GM18909 (cell line): ENCODE results near the gene SPOCK1.

Experiments used
- ATAC-seq: cut with Tn5 transposase; IDR thresholded peaks from one replicate; pipeline ENCODE4 v1.9.1; 2021; ENCODE audit warnings: mild to moderate bottlenecking; ENCODE audit not compliant: unreplicated experiment, poor library complexity

The SPOCK1 gene

DNA sequence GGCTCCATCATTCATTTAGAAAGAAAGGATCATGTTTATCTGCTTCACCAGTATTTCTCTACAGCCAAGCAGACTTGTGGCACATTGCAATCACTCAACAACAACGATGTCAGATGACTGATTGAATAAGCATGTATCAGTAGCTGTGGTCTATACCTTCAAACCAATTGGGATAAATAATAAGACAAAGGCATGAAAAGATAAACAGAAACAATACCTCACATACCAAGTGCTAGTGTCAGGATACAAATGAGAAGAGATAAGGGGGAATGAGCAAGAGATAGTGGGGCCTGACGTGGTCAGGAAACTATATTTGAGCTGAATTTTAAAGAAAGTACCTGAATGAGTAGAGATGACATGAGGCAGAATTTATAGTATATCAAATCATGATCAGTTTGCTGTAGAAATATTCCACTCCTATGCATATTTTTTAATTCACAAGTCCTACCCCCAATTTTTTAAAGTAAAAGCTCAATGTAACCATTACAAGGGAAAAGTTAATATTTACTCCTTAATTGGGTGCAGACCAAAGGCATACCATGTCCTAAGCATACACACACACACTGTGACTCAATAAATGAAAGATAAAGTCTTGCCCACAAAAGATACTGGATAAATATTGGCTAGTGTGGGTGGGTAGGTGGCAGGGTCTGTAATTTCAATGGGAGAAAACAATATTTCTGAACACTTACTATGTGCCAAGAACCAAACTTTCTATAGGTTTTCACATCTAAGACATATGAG is 284.5 kb downstream of the SPOCK1 start:
- no peak for ATAC-seq

DNA sequence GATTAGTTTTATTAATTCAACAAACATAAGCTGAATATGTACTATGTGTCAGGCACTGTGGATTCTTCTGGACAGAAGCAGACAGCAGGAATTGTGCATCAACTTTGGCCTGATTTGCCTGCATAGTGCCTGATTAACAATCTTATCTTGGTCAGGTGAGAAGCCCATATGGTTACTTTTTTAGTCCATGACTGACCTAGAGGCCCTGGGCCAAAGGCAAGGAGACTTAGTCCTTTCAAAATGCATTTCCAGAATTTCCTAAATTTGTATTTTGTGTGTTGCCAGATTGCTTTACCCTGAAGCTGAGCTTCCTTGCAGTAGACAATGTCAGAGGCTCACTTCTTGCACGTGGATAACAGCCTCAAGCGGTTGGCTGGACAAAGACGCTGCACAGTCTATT is 286.7 kb downstream of the SPOCK1 start:
- ATAC-seq = no peak

DNA sequence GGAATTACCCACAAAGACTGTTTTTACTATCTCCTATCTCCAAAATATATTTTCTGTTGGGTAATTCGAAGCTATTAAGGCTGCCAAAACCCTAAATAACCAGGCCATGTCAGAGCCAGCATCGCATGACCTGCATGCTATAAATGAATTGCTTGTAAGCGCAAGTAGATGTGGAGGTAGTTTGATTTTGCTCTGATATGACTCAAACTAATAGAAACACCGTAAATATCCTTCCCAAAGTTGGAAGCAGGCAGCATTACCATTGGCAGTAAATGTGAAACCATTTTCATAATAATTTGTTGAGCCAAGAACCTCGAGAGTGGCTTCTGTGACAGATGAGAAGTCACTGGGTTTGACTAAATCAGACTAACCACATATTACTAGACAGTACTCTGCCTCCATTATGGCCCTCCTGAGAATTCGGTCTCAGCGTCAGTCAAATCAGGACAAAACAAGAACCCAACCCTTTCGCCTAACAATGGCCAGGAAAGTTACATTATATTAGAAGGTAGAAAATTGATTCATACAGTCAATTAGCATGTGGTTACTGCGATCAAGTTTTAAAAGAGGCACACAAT is 289.8 kb downstream of the SPOCK1 start:
- no peak for ATAC-seq

DNA sequence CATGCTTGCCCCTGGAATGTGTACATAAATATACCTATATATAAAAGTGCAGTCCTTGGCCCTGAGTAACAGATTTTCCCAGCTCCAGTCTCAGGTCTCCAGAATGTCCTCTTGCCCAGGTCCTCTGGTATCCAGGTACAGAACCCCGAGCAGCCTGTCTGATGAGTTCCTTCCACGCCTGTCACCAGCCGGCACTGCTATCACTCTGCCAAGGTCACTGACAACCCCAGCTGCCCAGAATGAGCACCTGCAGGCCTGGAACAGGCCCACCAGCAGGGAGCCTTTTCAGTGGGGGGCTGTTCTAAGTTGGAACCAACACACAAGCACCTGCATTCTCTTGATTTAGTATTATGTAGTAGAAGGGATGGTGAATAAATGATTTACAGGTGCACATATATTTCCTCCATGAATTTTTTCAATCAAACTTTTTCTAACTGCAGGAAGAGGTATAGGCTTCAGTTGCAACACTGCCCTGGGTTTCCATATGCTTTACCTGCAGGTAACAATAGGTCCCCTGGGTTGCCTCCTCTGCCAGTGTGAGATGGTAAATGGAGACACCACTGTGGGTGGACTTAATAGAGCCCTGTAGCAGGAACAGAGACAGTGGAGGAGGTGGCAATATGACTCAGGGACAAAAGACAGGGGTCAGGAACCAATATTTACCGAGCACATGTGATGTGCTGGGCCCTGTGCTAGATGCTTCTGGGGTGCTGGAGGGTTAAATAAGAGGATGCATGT is 291.9 kb downstream of the SPOCK1 start:
- no peak for ATAC-seq

DNA sequence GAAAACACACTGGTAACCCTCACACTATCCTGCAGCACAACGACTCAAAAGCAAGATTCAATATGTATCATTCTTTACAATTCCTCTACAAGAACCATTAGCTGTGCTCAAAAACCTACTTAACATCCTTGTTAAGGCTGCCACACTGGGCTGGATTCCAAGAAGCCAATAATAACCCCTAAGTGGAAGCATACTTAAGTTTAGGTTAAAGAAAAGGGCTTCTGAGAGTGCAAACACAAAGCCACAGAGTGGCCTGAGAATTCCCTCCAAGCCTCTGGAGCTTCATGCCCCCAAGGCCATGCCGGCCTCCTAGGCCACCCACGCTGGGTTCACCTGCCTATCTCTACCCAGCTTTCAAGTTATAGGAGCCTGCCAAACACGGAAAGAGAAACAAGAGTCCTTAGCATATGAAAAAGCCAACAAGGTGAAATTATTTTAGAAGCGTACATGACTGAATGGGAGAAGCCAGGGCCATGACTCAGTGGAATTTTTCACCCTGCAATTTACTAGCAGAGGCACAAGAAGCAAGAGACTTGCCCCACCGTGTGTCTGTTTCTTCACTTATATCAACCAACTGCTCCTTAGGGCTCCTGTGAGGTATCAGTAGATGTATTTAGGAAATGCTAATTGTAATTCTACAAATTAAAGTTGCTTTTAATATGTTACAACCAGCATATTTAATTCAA is 293.0 kb downstream of the SPOCK1 start:
- no peak for ATAC-seq

DNA sequence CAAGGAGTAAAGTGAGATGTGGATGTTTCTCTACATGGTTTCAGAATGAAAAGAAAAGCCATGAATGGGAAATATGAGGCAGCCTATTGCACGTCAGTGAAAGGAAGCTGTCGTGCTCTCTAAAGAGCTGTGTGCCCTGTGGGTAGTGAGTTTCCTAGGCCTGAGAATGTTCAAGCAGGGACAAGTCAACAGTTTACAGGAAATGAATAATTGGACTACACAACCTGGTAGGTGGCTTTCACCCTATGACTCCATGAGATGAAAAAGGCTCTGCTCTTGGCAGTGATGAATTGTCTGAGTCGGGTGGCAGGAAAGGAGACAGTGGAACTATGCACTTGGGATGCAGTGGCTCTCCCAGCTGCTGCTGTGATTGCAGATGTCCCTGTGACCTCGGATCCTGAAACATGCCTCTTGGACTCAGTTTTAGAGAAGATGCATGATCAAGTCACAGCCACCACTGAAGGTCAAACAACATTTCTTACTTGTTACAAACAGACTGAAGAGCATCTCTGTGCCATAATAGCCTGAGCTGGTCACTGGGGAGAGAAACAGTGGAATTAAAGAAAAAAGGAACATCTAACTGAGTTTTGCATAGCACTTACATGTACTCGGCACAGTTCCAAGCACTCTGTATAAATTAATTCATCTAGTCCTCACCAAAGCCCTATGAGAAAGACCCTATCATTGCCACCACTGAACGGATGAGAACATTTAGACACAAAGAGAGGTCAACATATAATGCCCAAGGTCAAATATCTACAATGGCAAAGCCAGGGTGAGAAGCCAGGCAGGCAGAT is 293.7 kb downstream of the SPOCK1 start:
- no peak for ATAC-seq

DNA sequence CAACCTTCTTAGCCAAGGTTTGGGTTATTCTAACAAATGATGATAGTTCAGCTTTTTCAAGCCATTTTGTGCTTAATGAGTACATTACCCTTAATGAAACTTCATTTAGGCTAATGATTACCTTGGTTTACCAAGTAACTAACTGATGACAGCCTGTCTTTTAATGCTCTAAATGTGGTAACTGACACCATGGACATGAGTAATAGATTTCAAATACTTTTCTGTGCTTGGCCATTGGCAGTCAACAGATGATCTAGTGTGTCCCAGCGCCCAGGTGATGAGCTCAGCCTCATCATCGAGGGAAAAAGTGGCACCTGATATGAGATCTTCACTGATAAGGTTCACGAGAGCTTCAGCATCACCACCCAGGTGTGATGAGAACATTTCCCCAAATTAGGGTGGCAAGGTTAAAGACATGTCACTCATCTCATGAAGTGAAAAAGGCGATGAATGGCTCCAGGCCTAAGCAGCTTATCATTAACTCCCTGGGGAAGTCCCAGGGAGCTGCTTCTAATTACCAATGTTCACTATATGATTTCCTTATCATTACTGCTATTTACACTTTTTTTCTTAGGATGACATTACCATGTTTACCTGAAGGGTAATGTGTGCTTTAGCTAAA is 296.0 kb downstream of the SPOCK1 start:
- ATAC-seq = peak; percentile 52

DNA sequence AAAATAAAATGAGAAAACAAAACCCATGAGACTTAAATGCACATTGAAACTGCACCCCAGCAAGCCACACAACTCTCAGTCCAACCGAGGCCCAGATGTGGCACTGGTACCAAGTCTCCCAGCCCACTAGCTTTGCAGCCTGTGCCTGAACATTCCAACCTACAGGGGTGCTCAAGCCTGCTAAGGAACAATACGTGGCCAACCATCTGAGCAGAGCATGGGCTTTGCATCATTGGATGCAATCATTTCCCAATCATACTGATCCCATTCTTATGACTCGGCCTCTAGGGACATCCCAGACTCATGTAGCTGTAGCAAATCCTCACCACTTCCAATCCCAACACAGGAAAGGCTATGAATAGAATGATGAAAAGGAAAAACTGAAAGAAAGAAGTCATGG is 297.2 kb downstream of the SPOCK1 start:
- no peak for ATAC-seq

DNA sequence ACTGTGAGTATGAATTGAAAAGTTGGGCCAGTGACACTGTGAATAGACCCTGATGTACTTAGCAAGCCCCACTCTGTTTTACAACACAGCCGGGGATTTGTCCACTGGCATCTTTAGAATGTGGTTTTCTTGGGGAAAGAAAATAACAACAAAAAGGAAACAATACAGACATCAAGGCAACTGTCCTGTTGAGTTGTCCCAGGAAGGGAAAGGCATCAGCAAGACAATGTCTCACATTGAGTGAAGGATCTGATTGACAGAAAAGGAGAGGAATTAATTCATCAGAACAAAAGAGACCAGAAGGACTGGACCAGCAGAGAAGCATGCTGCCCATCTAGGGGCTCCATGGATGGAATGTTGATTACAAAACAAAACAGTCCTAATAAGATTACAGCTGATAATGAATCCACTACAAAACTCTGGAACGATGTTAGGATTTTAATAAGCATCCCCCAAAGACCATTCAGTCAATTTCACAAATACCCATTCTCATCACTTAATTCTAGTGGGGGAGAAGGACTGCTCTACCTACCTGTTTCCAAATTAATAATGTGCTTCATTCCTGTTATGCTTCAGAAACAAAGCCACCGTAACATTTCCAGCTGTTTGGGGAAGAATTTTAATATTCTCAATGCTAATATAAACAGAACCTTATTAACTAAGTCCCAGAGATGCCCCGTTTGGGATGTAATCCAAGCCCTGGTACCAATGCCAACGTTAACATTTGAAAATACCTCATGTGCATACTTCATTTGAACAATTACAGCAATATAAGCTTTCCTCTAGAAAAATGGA is 298.0 kb downstream of the SPOCK1 start:
- no peak for ATAC-seq

DNA sequence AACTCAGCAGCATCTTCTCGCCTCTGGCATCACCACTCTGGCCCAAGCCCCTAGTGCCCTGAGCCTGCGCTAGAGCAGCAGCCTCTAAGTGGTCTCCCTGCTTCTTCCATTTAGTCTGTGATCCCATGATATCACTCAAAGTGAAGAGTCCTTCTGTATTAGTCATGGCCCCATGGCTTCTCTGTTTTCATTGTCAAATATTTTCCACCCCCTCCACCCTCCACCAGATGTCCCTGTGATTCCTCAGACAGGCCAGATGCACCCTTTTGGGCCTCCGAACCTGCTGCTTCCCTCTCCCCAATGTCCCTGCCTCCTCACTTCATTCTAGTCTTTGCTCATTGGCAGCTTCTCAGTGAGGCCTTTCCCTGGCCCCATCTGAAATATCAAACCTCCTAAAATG is 299.2 kb downstream of the SPOCK1 start:
- ATAC-seq = no peak

DNA sequence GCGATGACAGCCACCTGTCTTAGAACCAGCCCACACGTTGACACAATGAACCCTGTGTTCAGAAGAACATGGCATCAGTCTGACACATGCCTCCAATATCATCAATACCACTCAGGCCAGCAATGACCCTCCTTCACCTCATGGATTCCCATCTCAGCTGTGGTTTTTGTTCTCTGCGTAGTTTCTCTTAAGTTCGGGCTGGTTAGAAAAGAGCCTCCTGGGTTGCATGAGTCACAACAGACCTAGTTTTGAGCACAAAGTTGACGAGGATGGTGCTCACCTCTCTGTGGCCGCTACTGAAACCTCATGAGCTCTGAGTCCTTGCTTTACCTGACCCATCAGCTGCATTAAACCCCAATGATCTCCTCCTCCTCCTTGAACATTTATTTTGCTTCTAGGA is 299.9 kb downstream of the SPOCK1 start:
- no peak for ATAC-seq

DNA sequence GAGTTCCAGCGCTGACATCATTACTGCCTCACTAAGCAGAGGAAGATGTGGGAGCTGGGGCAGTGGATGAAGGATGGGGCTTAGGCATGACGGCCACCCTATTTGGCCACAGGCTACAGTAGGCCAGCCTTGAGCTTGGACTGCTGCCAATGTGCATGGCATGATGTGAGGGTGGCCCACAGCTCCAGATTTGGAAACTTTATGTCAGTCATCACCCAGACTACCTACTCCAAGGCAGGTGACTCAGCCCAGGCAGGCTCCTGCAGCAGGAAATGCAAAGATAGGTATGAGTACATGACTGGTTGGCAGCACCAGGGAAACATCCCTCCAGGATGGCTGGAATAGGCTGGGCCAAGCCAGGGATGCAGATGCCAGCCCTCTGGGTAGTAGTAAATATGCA is 303.6 kb downstream of the SPOCK1 start:
- ATAC-seq = no peak

DNA sequence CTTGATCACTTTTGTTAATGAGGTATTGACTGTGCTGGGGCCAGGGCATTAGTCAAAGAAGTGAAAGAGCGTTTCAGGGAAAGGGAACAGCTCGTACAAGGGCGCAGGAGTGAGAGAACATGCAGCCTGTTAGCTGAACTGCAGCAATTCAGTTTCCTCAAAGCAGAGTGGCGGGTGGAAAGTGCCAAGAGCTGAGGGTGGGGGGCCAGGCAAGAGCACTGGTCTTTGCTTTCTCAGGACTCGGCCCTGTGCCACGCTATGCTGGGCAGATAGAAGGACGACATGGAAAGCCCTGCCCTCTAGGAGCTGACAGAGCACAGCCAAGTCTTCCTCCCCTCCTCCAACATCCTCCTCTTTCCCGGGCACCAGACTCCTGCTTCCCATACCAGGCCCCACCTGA is 304.8 kb downstream of the SPOCK1 start:
- ATAC-seq = no peak

DNA sequence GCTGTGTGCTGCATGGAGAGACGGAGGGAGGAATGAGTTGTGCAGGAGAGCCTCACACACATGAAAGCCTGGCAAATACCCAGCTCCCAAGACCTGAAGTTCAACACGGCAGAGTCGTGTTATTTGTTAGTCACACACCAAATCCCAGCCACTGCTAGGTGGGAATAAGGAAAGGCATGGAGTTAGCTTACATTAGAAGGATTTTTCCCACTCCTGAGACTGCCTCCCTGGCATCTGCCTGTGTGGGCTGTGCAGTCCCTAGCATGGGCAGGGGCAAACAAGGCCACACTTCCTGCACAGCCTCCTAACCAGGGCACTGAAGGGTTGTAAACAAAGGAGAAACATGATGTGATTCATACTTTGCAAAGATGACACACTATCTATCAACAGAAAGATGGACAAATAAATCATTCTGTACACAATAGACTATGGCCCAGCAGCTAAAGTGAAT is 306.8 kb downstream of the SPOCK1 start:
- ATAC-seq = no peak

DNA sequence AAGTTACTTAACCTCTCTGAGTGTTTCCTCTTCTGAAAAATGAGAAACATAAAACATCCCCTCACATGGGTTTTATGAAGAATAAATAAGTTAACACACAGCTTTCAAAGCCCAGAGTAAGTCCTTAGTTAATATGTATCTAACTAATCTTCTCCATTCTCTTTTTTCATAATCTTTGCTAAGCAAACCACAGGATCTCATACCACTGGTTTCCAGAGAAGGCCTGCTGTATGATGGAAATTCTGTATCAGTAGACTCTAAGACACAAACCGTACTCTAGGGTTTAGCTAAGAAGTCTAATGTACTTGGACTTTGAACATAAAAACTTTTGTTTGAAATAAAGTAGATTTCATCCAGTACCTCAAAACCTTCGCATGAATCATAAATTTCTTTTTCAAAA is 307.9 kb downstream of the SPOCK1 start:
- ATAC-seq = no peak

DNA sequence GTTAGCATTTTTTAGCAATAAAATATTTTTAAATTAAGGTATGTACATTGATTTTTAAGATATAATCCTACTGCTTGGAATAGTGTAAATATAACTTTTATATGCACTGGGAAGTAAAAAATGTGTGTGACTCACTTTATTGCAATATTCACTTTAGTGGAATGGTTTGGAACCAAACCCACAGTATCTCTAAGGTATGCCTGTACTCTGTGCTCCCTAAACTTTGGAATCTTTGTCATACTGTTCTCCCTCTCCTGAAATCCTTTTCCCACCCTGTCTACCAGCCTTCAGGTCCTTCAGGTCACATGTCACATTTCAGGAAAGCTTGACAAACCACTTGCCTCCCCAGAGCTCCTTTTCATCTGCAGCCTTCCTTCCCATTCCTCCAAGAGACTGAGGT is 308.7 kb downstream of the SPOCK1 start:
- no peak for ATAC-seq

DNA sequence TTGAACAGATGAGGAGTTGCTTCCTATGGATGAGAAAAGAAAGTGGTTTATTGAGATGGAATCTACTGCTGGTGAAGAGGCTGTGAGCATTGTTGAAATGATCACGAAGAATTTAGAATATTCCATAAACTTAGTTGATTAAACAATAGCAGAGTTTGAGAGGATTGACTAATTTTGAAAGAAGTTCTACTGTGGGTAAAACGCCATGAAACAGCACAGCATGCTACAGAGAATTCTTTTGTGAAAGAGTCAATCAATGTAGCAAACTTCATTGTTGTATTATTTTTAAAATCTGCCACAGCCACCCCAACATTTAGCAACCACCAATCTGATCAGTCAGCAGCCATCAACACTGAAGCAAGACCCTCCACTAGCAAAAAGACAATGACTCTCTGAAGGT is 309.1 kb downstream of the SPOCK1 start:
- ATAC-seq = no peak

DNA sequence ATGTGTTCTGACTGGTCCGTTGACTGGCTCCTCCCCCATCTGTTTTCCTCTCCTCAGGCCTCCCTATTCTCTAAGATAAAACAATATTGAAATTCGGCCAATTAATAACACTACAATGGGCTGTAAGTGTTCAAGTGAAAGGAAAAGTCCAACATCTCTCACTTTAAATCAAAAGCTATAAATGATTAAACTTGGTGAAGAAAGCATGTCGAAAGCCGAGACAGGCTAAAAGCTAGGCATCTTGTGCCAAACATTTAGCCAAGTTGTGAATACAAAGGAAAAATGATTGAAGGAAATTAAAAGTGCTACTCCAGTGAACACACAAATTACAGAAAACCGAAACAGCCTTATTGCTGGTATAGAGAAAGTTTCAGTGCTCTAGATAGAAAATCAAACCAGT is 310.6 kb downstream of the SPOCK1 start:
- ATAC-seq = no peak
